GM19395 (cell line): ENCODE data around the gene PDE4D.
"Not testable (repeated sequence)": the region's sequence is repeated elsewhere in the genome, so short reads cannot be mapped to it uniquely, and the experiment has no call there.

Experiments used
- ATAC-seq: cut with Tn5 transposase; IDR thresholded peaks from one replicate; pipeline ENCODE4 v1.9.1; 2021; ENCODE audit warnings: mild to moderate bottlenecking, moderate library complexity; ENCODE audit not compliant: unreplicated experiment

PDE4D gene

DNA sequence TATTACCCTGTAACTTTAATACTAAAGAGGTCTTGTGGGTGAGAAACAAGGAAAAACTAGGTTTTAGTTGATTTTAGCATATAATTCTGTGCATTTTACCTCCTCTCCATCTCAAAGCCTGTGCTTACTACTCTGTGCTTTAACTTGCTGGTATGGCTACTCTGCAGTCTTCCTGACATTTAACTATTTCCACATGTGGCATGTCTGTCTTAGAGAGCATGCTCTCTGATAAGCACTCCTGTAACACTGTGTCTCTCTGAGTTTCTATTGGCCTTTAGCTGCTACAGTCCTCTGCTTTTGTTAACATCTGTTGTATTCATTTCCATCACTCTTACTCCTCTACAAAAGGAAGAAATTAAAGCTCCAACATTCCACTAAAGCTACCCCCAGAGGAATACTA lies 892.4 kb downstream of the PDE4D start:
- ATAC-seq = no peak

GRCh38 chr5:59000211-59000610 lies 893.3 kb downstream of the PDE4D start:
- ATAC-seq = no peak

- no peak for ATAC-seq
These were observed 893.7 kb downstream of the PDE4D start for GRCh38 chr5:58999804-59000203.

DNA sequence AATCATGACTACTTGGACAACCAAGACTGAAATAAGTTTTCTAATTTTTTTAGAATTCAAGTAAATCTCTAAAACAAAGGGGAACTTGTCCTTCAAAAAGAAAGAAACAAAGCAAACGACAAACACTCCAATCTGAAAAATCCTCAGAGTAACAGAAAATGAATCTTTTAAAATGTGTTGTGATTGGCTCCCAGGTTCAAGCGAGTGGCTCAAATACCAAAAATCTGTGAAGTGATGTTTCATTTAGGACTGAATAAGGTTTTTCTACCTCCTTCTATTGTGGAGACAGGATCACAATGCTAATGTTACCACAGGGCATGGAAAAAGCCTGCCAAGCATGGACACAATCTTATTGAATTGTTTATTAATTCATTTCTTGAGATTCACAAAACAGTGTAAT lies 895.0 kb downstream of the PDE4D start:
- ATAC-seq = no peak

- ATAC-seq = not testable (repeated sequence)
These were observed 897.7 kb downstream of the PDE4D start for GRCh38 chr5:58995779-58996178.

DNA sequence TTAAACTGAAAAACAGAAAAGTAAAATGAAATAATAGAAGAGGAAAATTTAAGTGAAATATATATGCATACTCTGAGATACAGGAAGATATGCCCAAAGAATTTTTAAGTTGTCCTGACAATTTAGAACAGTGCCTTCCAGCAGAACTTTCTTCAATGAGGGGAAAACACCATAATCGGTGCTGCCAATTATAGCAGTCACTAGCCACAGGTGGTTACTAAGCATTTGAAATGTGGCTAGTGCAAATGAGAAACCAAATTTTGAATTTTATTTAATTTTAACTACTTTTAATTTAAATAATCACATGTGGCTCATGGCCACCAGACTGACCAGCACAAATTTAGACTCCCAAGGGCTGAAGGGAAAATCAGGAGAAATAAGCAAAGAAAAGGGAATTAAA lies 900.1 kb downstream of the PDE4D start:
- ATAC-seq = no peak

DNA sequence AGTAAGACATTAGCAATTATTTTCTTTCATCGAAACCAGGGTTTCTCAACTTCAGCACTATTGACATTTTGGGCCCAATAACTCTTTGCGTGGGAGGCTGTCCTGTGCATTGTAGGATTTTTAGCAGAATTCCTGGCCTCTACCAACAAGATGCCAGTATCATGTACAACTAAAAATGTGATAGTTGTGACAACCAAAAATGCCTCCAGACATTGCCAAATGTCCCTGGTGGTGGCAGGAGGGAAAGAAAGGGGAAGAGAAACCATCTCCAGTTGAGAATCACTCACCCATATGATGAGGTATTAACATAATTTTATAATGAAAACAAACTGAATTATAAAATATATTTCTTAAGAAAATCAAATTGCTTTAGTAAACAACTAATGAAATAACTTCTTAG lies 904.6 kb downstream of the PDE4D start:
- ATAC-seq = no peak

GRCh38 chr5:58987193-58987592 lies 906.3 kb downstream of the PDE4D start:
- no peak for ATAC-seq

DNA sequence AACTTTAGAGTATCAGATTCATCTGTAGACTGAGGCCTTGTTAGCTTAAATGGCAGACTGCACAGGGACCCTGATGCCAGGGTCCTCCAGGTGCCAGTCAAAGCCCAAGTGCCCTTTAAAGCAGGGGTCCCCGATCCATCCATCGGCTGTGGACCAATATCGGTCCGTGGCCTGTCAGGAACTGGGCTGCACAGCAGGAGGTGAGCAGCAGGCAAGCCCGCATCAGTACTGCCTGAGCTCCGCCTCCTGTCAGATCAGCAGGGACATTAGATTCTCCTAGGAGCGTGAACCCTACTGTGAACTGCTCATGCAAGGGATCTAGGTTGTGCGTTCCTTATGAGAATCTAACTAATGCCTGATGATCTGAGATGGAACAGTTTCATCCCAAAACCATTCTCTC lies 907.2 kb downstream of the PDE4D start:
- no peak for ATAC-seq

DNA sequence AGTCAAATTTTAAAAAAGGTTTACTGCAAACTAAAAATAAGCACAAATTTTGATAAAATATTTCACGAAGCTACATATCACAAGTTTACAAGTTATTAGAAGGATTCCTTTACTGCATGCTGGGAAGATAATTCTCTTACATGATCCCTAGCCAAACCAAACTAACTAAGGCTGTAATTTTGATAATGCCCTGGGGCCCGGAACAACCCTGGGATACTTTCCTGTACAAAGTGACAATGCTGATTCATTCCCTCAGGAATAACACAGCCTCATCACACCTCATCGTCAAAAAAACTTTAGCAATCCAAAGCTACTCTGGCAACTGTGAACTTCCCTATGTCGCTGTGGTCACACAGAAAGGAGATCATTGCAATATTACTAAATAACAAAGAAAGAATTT lies 907.8 kb downstream of the PDE4D start:
- ATAC-seq = no peak

GRCh38 chr5:58985311-58985710 lies 908.2 kb downstream of the PDE4D start:
- ATAC-seq = no peak

DNA sequence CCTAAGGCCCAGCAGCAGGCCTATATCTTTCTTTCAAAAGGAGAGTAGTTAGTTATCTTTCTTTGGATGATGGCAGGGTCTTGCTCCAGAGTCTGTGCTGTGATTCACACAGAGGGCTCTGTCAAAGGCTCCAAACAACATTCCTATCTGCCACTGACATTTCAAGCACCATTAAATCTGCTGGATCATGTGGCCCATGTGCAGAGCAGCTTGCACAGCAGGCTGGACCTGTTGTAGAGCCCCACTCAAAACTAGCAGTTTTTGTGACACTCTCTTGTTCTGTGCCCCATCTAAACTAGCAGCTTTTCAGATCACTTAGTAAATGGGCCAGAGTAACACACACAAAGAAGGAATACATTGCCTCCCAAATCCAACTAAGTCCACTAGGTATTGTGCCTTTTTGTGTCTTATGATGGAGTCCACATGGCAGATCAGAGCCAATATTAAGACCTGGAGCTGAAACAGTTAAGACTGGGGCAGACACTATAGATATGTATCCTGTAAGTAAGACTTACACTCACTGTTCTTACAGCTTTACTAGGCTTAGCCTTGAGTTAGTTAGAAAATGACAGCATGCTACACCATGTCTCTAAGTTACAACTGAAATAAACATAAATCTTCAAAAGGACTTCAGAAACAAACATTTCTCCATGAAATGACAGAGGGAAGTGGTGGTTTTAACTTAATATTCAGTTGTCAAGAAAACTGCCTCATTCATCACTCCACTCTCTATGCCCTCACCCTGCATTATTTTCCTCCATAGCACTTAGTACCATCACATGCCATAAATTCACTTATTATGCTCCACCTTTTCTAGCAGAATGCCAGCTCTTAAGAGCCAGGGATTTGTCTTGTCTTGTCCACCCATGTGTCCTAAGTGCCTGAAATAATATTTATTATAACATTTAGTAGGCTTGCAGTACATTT lies 909.7 kb downstream of the PDE4D start:
- ATAC-seq = no peak

GRCh38 chr5:58980890-58981289 lies 912.6 kb downstream of the PDE4D start:
- ATAC-seq = no peak

GRCh38 chr5:58979090-58979489 lies 914.4 kb downstream of the PDE4D start:
- no peak for ATAC-seq

DNA sequence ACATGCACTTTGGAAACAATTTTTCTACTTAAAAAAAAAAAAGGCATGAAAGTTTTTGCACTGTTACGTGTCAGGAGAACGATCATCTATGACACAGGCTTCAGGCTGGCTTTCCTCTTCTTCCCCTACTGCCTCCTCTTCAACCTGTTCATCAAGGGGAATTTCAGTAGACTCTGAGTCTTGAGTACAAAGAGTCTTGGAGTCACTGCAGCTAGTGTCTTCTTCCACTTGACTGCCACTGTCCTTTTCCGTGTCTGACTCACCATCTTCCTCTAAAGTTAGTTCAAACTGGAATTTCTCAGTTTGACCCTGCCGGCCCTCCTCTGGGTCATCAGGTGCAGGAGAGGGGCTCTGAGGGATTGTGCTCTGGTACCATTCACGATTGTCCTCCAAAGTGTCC lies 918.9 kb downstream of the PDE4D start:
- no peak for ATAC-seq

DNA sequence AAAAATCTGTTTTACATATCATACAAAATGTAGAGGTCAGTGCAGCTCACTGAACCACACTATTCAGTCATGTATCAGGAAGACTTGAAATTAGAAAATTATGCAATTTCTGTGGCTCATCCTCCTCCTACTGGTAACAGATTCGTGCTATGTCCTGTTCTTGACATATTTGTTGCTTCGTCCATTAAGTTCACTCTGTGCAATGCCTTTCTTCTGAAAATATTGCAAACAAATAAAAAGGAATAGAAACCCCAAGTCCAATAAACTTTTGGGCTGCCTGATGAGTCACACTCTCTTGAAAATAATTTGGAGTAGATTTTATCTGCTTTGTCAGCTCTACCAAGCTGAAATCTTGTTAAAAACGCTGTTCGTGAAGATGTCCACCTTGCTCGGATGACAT lies 919.4 kb downstream of the PDE4D start:
- no peak for ATAC-seq

- no peak for ATAC-seq
These were observed 921.2 kb downstream of the PDE4D start for GRCh38 chr5:58972301-58972700.

GRCh38 chr5:58970766-58971165 lies 922.8 kb downstream of the PDE4D start:
- ATAC-seq = no peak

- no peak for ATAC-seq
These were observed 923.7 kb downstream of the PDE4D start for GRCh38 chr5:58969795-58970194.

DNA sequence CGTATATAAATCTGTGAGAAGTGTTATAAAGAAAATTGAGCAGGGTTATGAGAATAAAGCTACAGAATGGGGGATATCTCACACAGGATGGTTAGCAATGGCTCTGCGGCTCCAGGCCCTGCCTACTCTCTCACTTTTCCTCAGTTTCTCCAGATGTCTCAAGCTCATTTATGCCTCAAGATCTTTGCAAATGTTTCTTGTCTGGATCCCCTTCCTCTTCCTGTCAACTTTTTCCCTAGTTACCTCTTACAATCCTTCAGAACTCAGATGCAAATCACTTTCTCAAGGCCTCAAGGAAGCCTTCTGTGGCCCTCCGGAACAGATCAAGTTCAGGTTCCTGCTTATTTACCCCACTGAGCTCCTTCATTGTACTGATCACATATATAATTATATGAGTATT lies 924.3 kb downstream of the PDE4D start:
- no peak for ATAC-seq

DNA sequence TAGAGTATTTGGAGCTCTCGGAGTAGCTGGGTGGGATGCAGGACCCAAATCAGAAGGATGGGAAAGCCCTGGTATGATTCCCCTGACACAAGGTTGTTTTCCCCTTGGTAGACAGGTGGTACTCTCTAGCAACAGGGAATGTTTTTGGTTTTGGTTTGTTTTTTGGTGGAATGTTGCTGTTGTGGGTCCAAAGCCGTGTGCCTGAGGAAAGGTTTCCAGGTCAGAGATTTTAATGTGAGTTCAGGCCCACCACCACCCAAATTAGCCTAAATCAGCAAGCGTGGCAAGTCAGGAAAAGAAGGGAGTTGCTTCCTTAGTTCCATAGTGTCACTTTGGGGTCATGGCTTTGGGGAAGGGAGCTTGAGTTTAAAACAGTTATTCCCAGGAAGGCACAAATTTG lies 925.2 kb downstream of the PDE4D start:
- ATAC-seq = no peak

- no peak for ATAC-seq
These were observed 925.8 kb downstream of the PDE4D start for GRCh38 chr5:58967597-58968281.
